Measurements from ENCODE around the gene TBCE.
"Not testable (repeated sequence)": the region's sequence is repeated elsewhere in the genome, so short reads cannot be mapped to it uniquely, and the experiment has no call there.

TBCE gene

GRCh38 chr1:235461954-235462353 lies 94.7 kb downstream of the TBCE start:
- Histone ChIP-seq H3K36me3 (ENCODE audit: insufficient read depth, low read length) (peaks cover 8% of the 10 kb centered on the region), H3K27me3 (ENCODE audit: control insufficient read depth, insufficient read depth, low read length) (no peaks in the 10 kb centered on the region), H3K4me1 (ENCODE audit: control insufficient read depth, insufficient read depth, low read length) (no peaks in the 10 kb centered on the region), H3K4me3 (ENCODE audit: low read length) (no peak overlapping the region), H3K9ac (ENCODE audit: low read depth, low read length) (no peak overlapping the region), H3K9me3 (replicated peaks; ENCODE audit: low read length) (no peaks in the 10 kb centered on the region), H3K4me2 (ENCODE audit: low read length) (no peak overlapping the region)

- H3K4me2 ChIP-seq (ENCODE audit: low read length); H3K9ac ChIP-seq (ENCODE audit: low read depth, low read length); H3K9me3 ChIP-seq (replicated peaks; ENCODE audit: low read length); H3K27me3 ChIP-seq (ENCODE audit: control insufficient read depth, insufficient read depth, low read length); H3K4me1 ChIP-seq (ENCODE audit: control insufficient read depth, insufficient read depth, low read length); H3K4me3 ChIP-seq (ENCODE audit: low read length); H3K36me3 ChIP-seq (ENCODE audit: insufficient read depth, low read length): not testable (repeated sequence)
Observed at GRCh38 chr1:235462832-235463231, 95.6 kb downstream of the TBCE start.

- Histone ChIP-seq H3K27me3 (ENCODE audit: control insufficient read depth, insufficient read depth, low read length) (no peaks in the 10 kb centered on the region), H3K4me3 (ENCODE audit: low read length) (no peak overlapping the region), H3K36me3 (ENCODE audit: insufficient read depth, low read length) (peaks cover 8% of the 10 kb centered on the region), H3K9ac (ENCODE audit: low read depth, low read length) (no peak overlapping the region), H3K9me3 (replicated peaks; ENCODE audit: low read length) (no peaks in the 10 kb centered on the region), H3K4me2 (ENCODE audit: low read length) (no peak overlapping the region), H3K4me1 (ENCODE audit: control insufficient read depth, insufficient read depth, low read length) (peaks cover 6% of the 10 kb centered on the region)
Observed at GRCh38 chr1:235465066-235465465, 97.8 kb downstream of the TBCE start.

GRCh38 chr1:235468004-235468403 lies 100.8 kb downstream of the TBCE start:
- Histone ChIP-seq H3K9ac (ENCODE audit: low read depth, low read length) (no peak overlapping the region), H3K36me3 (ENCODE audit: insufficient read depth, low read length) (peaks cover 8% of the 10 kb centered on the region), H3K27me3 (ENCODE audit: control insufficient read depth, insufficient read depth, low read length) (no peaks in the 10 kb centered on the region), H3K4me2 (ENCODE audit: low read length) (no peak overlapping the region), H3K4me3 (ENCODE audit: low read length) (no peak overlapping the region), H3K9me3 (replicated peaks; ENCODE audit: low read length) (no peaks in the 10 kb centered on the region), H3K4me1 (ENCODE audit: control insufficient read depth, insufficient read depth, low read length) (peaks cover 6% of the 10 kb centered on the region)

GRCh38 chr1:235468970-235469369 lies 101.7 kb downstream of the TBCE start:
- H3K9ac ChIP-seq (ENCODE audit: low read depth, low read length) = no peak overlapping the region
- H3K9me3 ChIP-seq (replicated peaks; ENCODE audit: low read length) = no peaks in the 10 kb centered on the region
- H3K4me1 ChIP-seq (ENCODE audit: control insufficient read depth, insufficient read depth, low read length) = peaks cover 6% of the 10 kb centered on the region
- no peak overlapping the region for H3K4me3 ChIP-seq (ENCODE audit: low read length)
- H3K27me3 ChIP-seq (ENCODE audit: control insufficient read depth, insufficient read depth, low read length) = no peaks in the 10 kb centered on the region
- no peak overlapping the region for H3K4me2 ChIP-seq (ENCODE audit: low read length)
- peaks cover 8% of the 10 kb centered on the region for H3K36me3 ChIP-seq (ENCODE audit: insufficient read depth, low read length)

- H3K36me3 ChIP-seq (ENCODE audit: insufficient read depth, low read length) = not testable (repeated sequence)
Observed at GRCh38 chr1:235469897-235470296, 102.7 kb downstream of the TBCE start.

GRCh38 chr1:235470741-235471439 lies 103.7 kb downstream of the TBCE start:
- Histone ChIP-seq H3K36me3 (ENCODE audit: insufficient read depth, low read length) (peaks cover 7% of the 10 kb centered on the region), H3K27me3 (ENCODE audit: control insufficient read depth, insufficient read depth, low read length) (no peaks in the 10 kb centered on the region), H3K4me2 (ENCODE audit: low read length) (no peak overlapping the region), H3K9me3 (replicated peaks; ENCODE audit: low read length) (no peaks in the 10 kb centered on the region), H3K4me3 (ENCODE audit: low read length) (no peak overlapping the region), H3K4me1 (ENCODE audit: control insufficient read depth, insufficient read depth, low read length) (peaks cover 6% of the 10 kb centered on the region), H3K9ac (ENCODE audit: low read depth, low read length) (no peak overlapping the region)

More at GRCh38 chr1:235469897-235470296, 102.7 kb downstream of the TBCE start:
- not testable (repeated sequence) for H3K27me3 ChIP-seq (ENCODE audit: control insufficient read depth, insufficient read depth, low read length); H3K9me3 ChIP-seq (replicated peaks; ENCODE audit: low read length); H3K9ac ChIP-seq (ENCODE audit: low read depth, low read length); H3K4me2 ChIP-seq (ENCODE audit: low read length); H3K4me1 ChIP-seq (ENCODE audit: control insufficient read depth, insufficient read depth, low read length); H3K4me3 ChIP-seq (ENCODE audit: low read length)

GRCh38 chr1:235473806-235474205 lies 106.6 kb downstream of the TBCE start:
- no peak overlapping the region for H3K9ac ChIP-seq (ENCODE audit: low read depth, low read length)
- no peak overlapping the region for H3K4me3 ChIP-seq (ENCODE audit: low read length)
- H3K4me1 ChIP-seq (ENCODE audit: control insufficient read depth, insufficient read depth, low read length) = peaks cover 5% of the 10 kb centered on the region
- peaks cover 21% of the 10 kb centered on the region for H3K36me3 ChIP-seq (ENCODE audit: insufficient read depth, low read length)
- no peaks in the 10 kb centered on the region for H3K9me3 ChIP-seq (replicated peaks; ENCODE audit: low read length)
- no peaks in the 10 kb centered on the region for H3K27me3 ChIP-seq (ENCODE audit: control insufficient read depth, insufficient read depth, low read length)
- H3K4me2 ChIP-seq (ENCODE audit: low read length) = no peak overlapping the region

- H3K9ac ChIP-seq (ENCODE audit: low read depth, low read length) = no peak overlapping the region
- no peak overlapping the region for H3K4me3 ChIP-seq (ENCODE audit: low read length)
- H3K4me1 ChIP-seq (ENCODE audit: control insufficient read depth, insufficient read depth, low read length) = no peaks in the 10 kb centered on the region
- peaks cover 54% of the 10 kb centered on the region for H3K36me3 ChIP-seq (ENCODE audit: insufficient read depth, low read length)
- no peaks in the 10 kb centered on the region for H3K27me3 ChIP-seq (ENCODE audit: control insufficient read depth, insufficient read depth, low read length)
- no peak overlapping the region for H3K4me2 ChIP-seq (ENCODE audit: low read length)
- no peaks in the 10 kb centered on the region for H3K9me3 ChIP-seq (replicated peaks; ENCODE audit: low read length)
Observed at GRCh38 chr1:235483090-235483489, 115.9 kb downstream of the TBCE start.

- Histone ChIP-seq H3K36me3 (ENCODE audit: insufficient read depth, low read length) (peaks cover 31% of the 10 kb centered on the region), H3K4me3 (ENCODE audit: low read length) (no peak overlapping the region), H3K4me2 (ENCODE audit: low read length) (no peak overlapping the region), H3K4me1 (ENCODE audit: control insufficient read depth, insufficient read depth, low read length) (no peaks in the 10 kb centered on the region), H3K27me3 (ENCODE audit: control insufficient read depth, insufficient read depth, low read length) (no peaks in the 10 kb centered on the region), H3K9ac (ENCODE audit: low read depth, low read length) (no peak overlapping the region), H3K9me3 (replicated peaks; ENCODE audit: low read length) (no peaks in the 10 kb centered on the region)
Observed at GRCh38 chr1:235485558-235485957, 118.3 kb downstream of the TBCE start.

GRCh38 chr1:235486321-235486720 lies 119.1 kb downstream of the TBCE start:
- H3K9ac ChIP-seq (ENCODE audit: low read depth, low read length) = no peak overlapping the region
- H3K4me1 ChIP-seq (ENCODE audit: control insufficient read depth, insufficient read depth, low read length) = no peaks in the 10 kb centered on the region
- no peak overlapping the region for H3K4me3 ChIP-seq (ENCODE audit: low read length)
- no peaks in the 10 kb centered on the region for H3K9me3 ChIP-seq (replicated peaks; ENCODE audit: low read length)
- no peak overlapping the region for H3K4me2 ChIP-seq (ENCODE audit: low read length)
- H3K27me3 ChIP-seq (ENCODE audit: control insufficient read depth, insufficient read depth, low read length) = no peaks in the 10 kb centered on the region
- H3K36me3 ChIP-seq (ENCODE audit: insufficient read depth, low read length) = peaks cover 31% of the 10 kb centered on the region

GRCh38 chr1:235491644-235492043 lies 124.4 kb downstream of the TBCE start:
- Histone ChIP-seq H3K4me3 (ENCODE audit: low read length) (no peak overlapping the region), H3K27me3 (ENCODE audit: control insufficient read depth, insufficient read depth, low read length) (no peaks in the 10 kb centered on the region), H3K4me2 (ENCODE audit: low read length) (no peak overlapping the region), H3K9ac (ENCODE audit: low read depth, low read length) (no peak overlapping the region), H3K36me3 (ENCODE audit: insufficient read depth, low read length) (peaks cover 38% of the 10 kb centered on the region), H3K9me3 (replicated peaks; ENCODE audit: low read length) (no peaks in the 10 kb centered on the region), H3K4me1 (ENCODE audit: control insufficient read depth, insufficient read depth, low read length) (no peaks in the 10 kb centered on the region)

All from skeletal muscle satellite cell (primary cell).